ENCODE measurements around the gene MMEL1. TPM values are rescaled to one million over a fixed set of nuclear protein-coding genes. Genes with fewer than 3 reads are reported as not detected.

The MMEL1 gene
- total and polyA plus RNA-seq, 2 donors (not counting 1 experiment from before 2014, with no cell fraction given): not detected

GRCh38 chr1:2610036-2610959 is 22.5 kb downstream of the MMEL1 start:
- Histone ChIP-seq H3K27ac (ENCODE audit: low read length in 2 of 2) (no peak overlapping the region), H3K4me3 (ENCODE audit: control extremely low read depth in 1 of 5, extremely low read depth in 1 of 5, insufficient read depth in 1 of 5, low read depth in 2 of 5, low read length in 4 of 5) (no peak overlapping the region), H3K9me3 (ENCODE audit: control extremely low read depth in 1 of 3, control insufficient read depth in 2 of 3, insufficient read depth in 1 of 3, low read length in 2 of 3) (peaks cover 2 to 16% (median 8%) of the 10 kb centered on the region in 3 donors), H4K20me1 (ENCODE audit: control insufficient read depth, insufficient read depth, low read length, poor library complexity, severe bottlenecking) (no peaks in the 10 kb centered on the region), H3K79me2 (ENCODE audit: control insufficient read depth, insufficient read depth, low read length) (no peaks in the 10 kb centered on the region), H3K36me3 (replicated peaks in 1 of 2; ENCODE audit: control extremely low read depth in 1 of 2, control insufficient read depth in 1 of 2, extremely low read depth in 1 of 2, insufficient read depth in 2 of 2, low read length in 1 of 2) (no peaks in the 10 kb centered on the region), H2AFZ (ENCODE audit: insufficient read depth, low read depth, low read length, poor library complexity, severe bottlenecking) (no peak overlapping the region), H3K4me1 (ENCODE audit: control insufficient read depth in 2 of 2, insufficient read depth in 2 of 2, low read length in 2 of 2) (no peaks in the 10 kb centered on the region), H3K27me3 (replicated peaks in 1 of 4; ENCODE audit: control extremely low read depth in 1 of 4, control insufficient read depth in 3 of 4, insufficient read depth in 4 of 4, low read length in 3 of 4) (peaks cover 0 to 26% (median 3%) of the 10 kb centered on the region in 4 experiments), H3K4me2 (replicated peaks; ENCODE audit: low read depth, low read length, poor library complexity, severe bottlenecking) (no peak overlapping the region), H3K9ac (ENCODE audit: low read length) (no peak overlapping the region)
- TF ChIP-seq CTCF (IDR thresholded peaks at IDR 0.05) (no peak), EZH2 (IDR thresholded peaks at IDR 0.05; ENCODE audit: borderline replicate concordance, insufficient read depth, low read depth, low read length, poor library complexity, severe bottlenecking) (no peak)
- Mint-ChIP-seq H3K4me1 (no peaks in the 10 kb centered on the region), H3K27ac (no peak overlapping the region), H3K4me3 (no peak overlapping the region), H3K27me3 (peaks cover 27% of the 10 kb centered on the region), H3K9me3 (ENCODE audit: insufficient read depth) (peaks cover 14% of the 10 kb centered on the region)
- ChIA-PET POLR2A (interaction anchor here (0.6 kb wide), 1 partner anchor 24 kb away, joined by 3 read pairs; no protein-coding TSS in a partner anchor), CTCF (no interaction called here)
- ATAC-seq (ENCODE audit: low read depth) (no peak), DNase-seq (no peak)
- intact Hi-C loops (cut with micrococcal nuclease): no loop called here
- 82% methylated on average over 21 of the region's 21 CpGs for WGBS (ENCODE audit: insufficient coverage)

Data from B cell (primary cell).